Activated T-cell treated with anti-CD3 and anti-CD28 coated beads, Interleukin-2, amount 50 U/mL, for 4 hours (primary cell): ENCODE results near the gene PDGFB. TPM values are rescaled to one million over a fixed set of nuclear protein-coding genes. Genes with fewer than 3 reads are reported as not detected.

ENCODE experiments used
- ATAC-seq, 2 donors: fragments of 200-7000 bp; cut with Tn5 transposase; one replicate each; pipeline ENCODE4 v1.10.0; 2021
- DNase-seq: peaks from one replicate; pipeline ENCODE4 v3.0.0-alpha.2; 2020
- H3K27me3 Mint-ChIP-seq: one replicate; pipeline ENCODE4 v1.8.0; 2021; ENCODE audit warnings: low read depth, mixed read lengths
- H3K36me3 Mint-ChIP-seq: one replicate; pipeline ENCODE4 v1.8.0; 2022; ENCODE audit warnings: mixed read lengths; ENCODE audit not compliant: insufficient read depth
- H3K4me1 Mint-ChIP-seq: one replicate; pipeline ENCODE4 v1.8.0; 2021; ENCODE audit warnings: low read depth, mixed read lengths
- H3K4me3 Mint-ChIP-seq: one replicate; pipeline ENCODE4 v1.8.0; 2021; ENCODE audit warnings: mild to moderate bottlenecking, moderate library complexity, mixed read lengths
- H3K9me3 Mint-ChIP-seq: one replicate; pipeline ENCODE4 v1.8.0; 2021; ENCODE audit warnings: mixed read lengths
- total RNA-seq, 3 donors: library from RNA; stranded (reverse); gene quantifications; one replicate each; pipeline ENCODE4 v1.2.1, GENCODE V29; 2021

PDGFB gene
- 1 to 10 TPM in 1 of 3 donors, under 1 TPM in 2; 0.35 to 2.1 (median 0.84) TPM for total RNA-seq

- Mint-ChIP-seq H3K27me3 (peaks cover 16% of the 10 kb centered on the region), H3K36me3 (no peaks in the 10 kb centered on the region), H3K4me3 (peak within 1 kb of the TSS; percentile 80), H3K9me3 (no peaks in the 10 kb centered on the region), H3K4me1 (peaks cover 41% of the 10 kb centered on the region)
- ATAC-seq, result no peak
- DNase-seq, result no peak
Observed at GRCh38 chr22:39244496-39245129, at the start of gene PDGFB. PDGFB (minus strand) TSS chr22:39244982; CDS start chr22:39243963, 1,019 bp downstream.

GRCh38 chr22:39293766-39294368 lies 49.1 kb upstream of the PDGFB start:
- no peaks in the 10 kb centered on the region for H3K36me3 Mint-ChIP-seq
- peaks cover 15% of the 10 kb centered on the region for H3K27me3 Mint-ChIP-seq
- no peak overlapping the region for H3K4me3 Mint-ChIP-seq
- no peak for ATAC-seq
- no peak for DNase-seq
- no peaks in the 10 kb centered on the region for H3K4me1 Mint-ChIP-seq
- no peaks in the 10 kb centered on the region for H3K9me3 Mint-ChIP-seq

GRCh38 chr22:39292561-39293074 lies 47.8 kb upstream of the PDGFB start:
- ATAC-seq (no peak), DNase-seq (no peak)
- Mint-ChIP-seq H3K4me1 (no peaks in the 10 kb centered on the region), H3K36me3 (no peaks in the 10 kb centered on the region), H3K9me3 (no peaks in the 10 kb centered on the region), H3K4me3 (no peak overlapping the region), H3K27me3 (peaks cover 10% of the 10 kb centered on the region)

GRCh38 chr22:39292031-39292462 lies 47.3 kb upstream of the PDGFB start:
- no peak for ATAC-seq
- H3K4me3 Mint-ChIP-seq, result no peak overlapping the region
- H3K9me3 Mint-ChIP-seq, result no peaks in the 10 kb centered on the region
- no peaks in the 10 kb centered on the region for H3K36me3 Mint-ChIP-seq
- DNase-seq, result no peak
- H3K27me3 Mint-ChIP-seq, result peaks cover 9% of the 10 kb centered on the region
- peaks cover 1% of the 10 kb centered on the region for H3K4me1 Mint-ChIP-seq

GRCh38 chr22:39291523-39291922 lies 46.7 kb upstream of the PDGFB start:
- DNase-seq (no peak), ATAC-seq (peak in 1 of 2 donors; percentile 30)
- H3K36me3 Mint-ChIP-seq, result no peaks in the 10 kb centered on the region
- no peak overlapping the region for H3K4me3 Mint-ChIP-seq
- peaks cover 4% of the 10 kb centered on the region for H3K4me1 Mint-ChIP-seq
- no peaks in the 10 kb centered on the region for H3K9me3 Mint-ChIP-seq
- H3K27me3 Mint-ChIP-seq, result peaks cover 7% of the 10 kb centered on the region

- DNase-seq, result no peak
- Mint-ChIP-seq H3K9me3 (no peaks in the 10 kb centered on the region), H3K4me3 (no peak overlapping the region), H3K36me3 (no peaks in the 10 kb centered on the region), H3K27me3 (peaks cover 3% of the 10 kb centered on the region), H3K4me1 (peaks cover 4% of the 10 kb centered on the region)
- ATAC-seq, result no peak
Observed at GRCh38 chr22:39290724-39291161, 46.0 kb upstream of the PDGFB start.

GRCh38 chr22:39289975-39290720 lies 45.4 kb upstream of the PDGFB start:
- DNase-seq (no peak), ATAC-seq (no peak)
- Mint-ChIP-seq H3K36me3 (no peaks in the 10 kb centered on the region), H3K27me3 (peaks cover 2% of the 10 kb centered on the region), H3K4me1 (peaks cover 4% of the 10 kb centered on the region), H3K4me3 (no peak overlapping the region), H3K9me3 (peaks cover under 1% of the 10 kb centered on the region)

- no peak overlapping the region for H3K4me3 Mint-ChIP-seq
- DNase-seq (no peak), ATAC-seq (no peak)
- peaks cover 2% of the 10 kb centered on the region for H3K27me3 Mint-ChIP-seq
- H3K4me1 Mint-ChIP-seq, result peaks cover 4% of the 10 kb centered on the region
- no peaks in the 10 kb centered on the region for H3K36me3 Mint-ChIP-seq
- peaks cover 7% of the 10 kb centered on the region for H3K9me3 Mint-ChIP-seq
Observed at GRCh38 chr22:39289533-39289932, 44.8 kb upstream of the PDGFB start.

GRCh38 chr22:39288135-39288898 lies 43.5 kb upstream of the PDGFB start:
- Mint-ChIP-seq H3K27me3 (peaks cover 2% of the 10 kb centered on the region), H3K4me1 (peaks cover 4% of the 10 kb centered on the region), H3K4me3 (no peak overlapping the region), H3K9me3 (peaks cover 7% of the 10 kb centered on the region), H3K36me3 (no peaks in the 10 kb centered on the region)
- no peak for DNase-seq
- no peak for ATAC-seq

GRCh38 chr22:39287076-39287725 lies 42.4 kb upstream of the PDGFB start:
- H3K4me1 Mint-ChIP-seq, result peaks cover 4% of the 10 kb centered on the region
- ATAC-seq (no peak), DNase-seq (no peak)
- no peaks in the 10 kb centered on the region for H3K36me3 Mint-ChIP-seq
- H3K4me3 Mint-ChIP-seq, result no peak overlapping the region
- peaks cover 2% of the 10 kb centered on the region for H3K27me3 Mint-ChIP-seq
- peaks cover 7% of the 10 kb centered on the region for H3K9me3 Mint-ChIP-seq

- Mint-ChIP-seq H3K36me3 (no peaks in the 10 kb centered on the region), H3K4me3 (no peak overlapping the region), H3K27me3 (no peaks in the 10 kb centered on the region), H3K4me1 (peaks cover 4% of the 10 kb centered on the region), H3K9me3 (peaks cover 7% of the 10 kb centered on the region)
- DNase-seq (no peak), ATAC-seq (no peak)
Observed at GRCh38 chr22:39284983-39285382, 40.2 kb upstream of the PDGFB start.

- ATAC-seq (no peak), DNase-seq (no peak)
- Mint-ChIP-seq H3K36me3 (no peaks in the 10 kb centered on the region), H3K4me3 (no peak overlapping the region), H3K9me3 (peaks cover 7% of the 10 kb centered on the region), H3K4me1 (peaks cover 4% of the 10 kb centered on the region), H3K27me3 (peaks cover under 1% of the 10 kb centered on the region)
Observed at GRCh38 chr22:39284142-39284980, 39.6 kb upstream of the PDGFB start.
